Measurements from ENCODE around the gene CNTFR.

CNTFR gene

GRCh38 chr9:34629491-34629808, 39.9 kb upstream of the CNTFR start:
- no peaks in the 10 kb centered on the region for H3K36me3 ChIP-seq (ENCODE audit: control insufficient read depth, insufficient read depth, low read length)
- H3K4me1 ChIP-seq (ENCODE audit: control insufficient read depth, insufficient read depth, low read length) = peaks cover 6% of the 10 kb centered on the region
- no peak overlapping the region for H3K9ac ChIP-seq (ENCODE audit: low read depth, low read length)
- H3K4me3 ChIP-seq (ENCODE audit: low read depth, low read length) = peak overlapping the region; percentile 48
- H3K9me3 ChIP-seq (ENCODE audit: control insufficient read depth, insufficient read depth, low read length) = no peaks in the 10 kb centered on the region
- H3K27me3 ChIP-seq (ENCODE audit: control insufficient read depth, insufficient read depth, low read length) = peaks cover 83% of the 10 kb centered on the region

GRCh38 chr9:34628656-34629490, 39.3 kb upstream of the CNTFR start, which contains the start of gene ARID3C:
TSS of gene ARID3C (minus strand) at chr9:34629066. CDS start at chr9:34628014, 1,052 bp downstream.
- Histone ChIP-seq H3K9me3 (ENCODE audit: control insufficient read depth, insufficient read depth, low read length) (no peaks in the 10 kb centered on the region), H3K4me1 (ENCODE audit: control insufficient read depth, insufficient read depth, low read length) (peaks cover 6% of the 10 kb centered on the region), H3K4me3 (ENCODE audit: low read depth, low read length) (peak within 1 kb of the TSS; percentile 48), H3K27me3 (ENCODE audit: control insufficient read depth, insufficient read depth, low read length) (peaks cover 89% of the 10 kb centered on the region), H3K9ac (ENCODE audit: low read depth, low read length) (no peak within 1 kb of the TSS), H3K36me3 (ENCODE audit: control insufficient read depth, insufficient read depth, low read length) (no peaks in the 10 kb centered on the region)

GRCh38 chr9:34627716-34628655, 38.5 kb upstream of the CNTFR start:
- peak overlapping the region; percentile 48 for H3K4me3 ChIP-seq (ENCODE audit: low read depth, low read length)
- no peaks in the 10 kb centered on the region for H3K36me3 ChIP-seq (ENCODE audit: control insufficient read depth, insufficient read depth, low read length)
- no peak overlapping the region for H3K9ac ChIP-seq (ENCODE audit: low read depth, low read length)
- H3K27me3 ChIP-seq (ENCODE audit: control insufficient read depth, insufficient read depth, low read length) = peaks cover 92% of the 10 kb centered on the region
- H3K4me1 ChIP-seq (ENCODE audit: control insufficient read depth, insufficient read depth, low read length) = peaks cover 2% of the 10 kb centered on the region
- no peaks in the 10 kb centered on the region for H3K9me3 ChIP-seq (ENCODE audit: control insufficient read depth, insufficient read depth, low read length)

GRCh38 chr9:34625186-34625486, 35.6 kb upstream of the CNTFR start:
- peaks cover 79% of the 10 kb centered on the region for H3K27me3 ChIP-seq (ENCODE audit: control insufficient read depth, insufficient read depth, low read length)
- no peaks in the 10 kb centered on the region for H3K9me3 ChIP-seq (ENCODE audit: control insufficient read depth, insufficient read depth, low read length)
- peaks cover 2% of the 10 kb centered on the region for H3K4me1 ChIP-seq (ENCODE audit: control insufficient read depth, insufficient read depth, low read length)
- H3K36me3 ChIP-seq (ENCODE audit: control insufficient read depth, insufficient read depth, low read length) = no peaks in the 10 kb centered on the region
- H3K4me3 ChIP-seq (ENCODE audit: low read depth, low read length) = no peak overlapping the region
- no peak overlapping the region for H3K9ac ChIP-seq (ENCODE audit: low read depth, low read length)

- H3K27me3 ChIP-seq (ENCODE audit: control insufficient read depth, insufficient read depth, low read length) = peaks cover 74% of the 10 kb centered on the region
Observed at GRCh38 chr9:34624475-34625185, 35.1 kb upstream of the CNTFR start.

GRCh38 chr9:34623374-34624235, 34.1 kb upstream of the CNTFR start:
- peak overlapping the region; percentile 26 for H3K4me3 ChIP-seq (ENCODE audit: low read depth, low read length)
- peaks cover 65% of the 10 kb centered on the region for H3K27me3 ChIP-seq (ENCODE audit: control insufficient read depth, insufficient read depth, low read length)
- H3K9ac ChIP-seq (ENCODE audit: low read depth, low read length) = no peak overlapping the region
- no peaks in the 10 kb centered on the region for H3K4me1 ChIP-seq (ENCODE audit: control insufficient read depth, insufficient read depth, low read length)
- H3K36me3 ChIP-seq (ENCODE audit: control insufficient read depth, insufficient read depth, low read length) = no peaks in the 10 kb centered on the region
- no peaks in the 10 kb centered on the region for H3K9me3 ChIP-seq (ENCODE audit: control insufficient read depth, insufficient read depth, low read length)

More at GRCh38 chr9:34624475-34625185, 35.1 kb upstream of the CNTFR start:
- Histone ChIP-seq H3K4me3 (ENCODE audit: low read depth, low read length) (peak overlapping the region; percentile 37), H3K9ac (ENCODE audit: low read depth, low read length) (no peak overlapping the region), H3K9me3 (ENCODE audit: control insufficient read depth, insufficient read depth, low read length) (no peaks in the 10 kb centered on the region), H3K36me3 (ENCODE audit: control insufficient read depth, insufficient read depth, low read length) (no peaks in the 10 kb centered on the region), H3K4me1 (ENCODE audit: control insufficient read depth, insufficient read depth, low read length) (peaks cover 2% of the 10 kb centered on the region)

- H3K4me3 ChIP-seq (ENCODE audit: low read depth, low read length) = peak within 1 kb of the TSS; percentile 76
- no peaks in the 10 kb centered on the region for H3K36me3 ChIP-seq (ENCODE audit: control insufficient read depth, insufficient read depth, low read length)
- peak within 1 kb of the TSS; percentile 38 for H3K9ac ChIP-seq (ENCODE audit: low read depth, low read length)
- peaks cover 32% of the 10 kb centered on the region for H3K27me3 ChIP-seq (ENCODE audit: control insufficient read depth, insufficient read depth, low read length)
- H3K4me1 ChIP-seq (ENCODE audit: control insufficient read depth, insufficient read depth, low read length) = no peaks in the 10 kb centered on the region
- H3K9me3 ChIP-seq (ENCODE audit: control insufficient read depth, insufficient read depth, low read length) = no peaks in the 10 kb centered on the region
Observed at GRCh38 chr9:34620061-34620994, 30.8 kb upstream of the CNTFR start, which contains the start of gene DCTN3. TSS of gene DCTN3 (minus strand) at chr9:34620495. CDS start at chr9:34620464, 31 bp downstream.

GRCh38 chr9:34615132-34615531, 25.6 kb upstream of the CNTFR start:
- Histone ChIP-seq H3K4me1 (ENCODE audit: control insufficient read depth, insufficient read depth, low read length) (peaks cover 2% of the 10 kb centered on the region), H3K9ac (ENCODE audit: low read depth, low read length) (no peak overlapping the region), H3K9me3 (ENCODE audit: control insufficient read depth, insufficient read depth, low read length) (no peaks in the 10 kb centered on the region), H3K4me3 (ENCODE audit: low read depth, low read length) (no peak overlapping the region), H3K36me3 (ENCODE audit: control insufficient read depth, insufficient read depth, low read length) (no peaks in the 10 kb centered on the region), H3K27me3 (ENCODE audit: control insufficient read depth, insufficient read depth, low read length) (peaks cover 4% of the 10 kb centered on the region)

- Histone ChIP-seq H3K36me3 (ENCODE audit: control insufficient read depth, insufficient read depth, low read length) (no peaks in the 10 kb centered on the region), H3K9me3 (ENCODE audit: control insufficient read depth, insufficient read depth, low read length) (no peaks in the 10 kb centered on the region), H3K9ac (ENCODE audit: low read depth, low read length) (no peak overlapping the region), H3K4me1 (ENCODE audit: control insufficient read depth, insufficient read depth, low read length) (peaks cover 2% of the 10 kb centered on the region), H3K27me3 (ENCODE audit: control insufficient read depth, insufficient read depth, low read length) (peaks cover 4% of the 10 kb centered on the region), H3K4me3 (ENCODE audit: low read depth, low read length) (peak overlapping the region; percentile 91)
Observed at GRCh38 chr9:34612788-34613390, 23.4 kb upstream of the CNTFR start.
